HEK293 (cell line): ENCODE data around the gene ADSS1.

ENCODE experiments used
- KLF1 ChIP-seq: fragments of 450-650 bp; formaldehyde crosslinking; IDR thresholded peaks from 2 replicates; pipeline ENCODE4 v1.5.1; 2016; ENCODE audit warnings: missing biosample characterization, missing genetic modification characterization
- TCF7L2 ChIP-seq: IDR thresholded peaks from 2 replicates; pipeline ENCODE4 v1.6.1; 2011; ENCODE audit warnings: low read depth, mild to moderate bottlenecking, inconsistent platforms, low read length, moderate library complexity, borderline replicate concordance
- ZNF121 ChIP-seq: fragments of 450-650 bp; formaldehyde crosslinking; IDR thresholded peaks from 2 replicates; pipeline ENCODE4 v1.5.1; 2016; ENCODE audit warnings: missing biosample characterization, missing genetic modification characterization
- ZNF48 ChIP-seq: fragments of 450-650 bp; formaldehyde crosslinking; IDR thresholded peaks from 2 replicates; pipeline ENCODE4 v1.5.1; 2016; ENCODE audit warnings: missing biosample characterization, missing genetic modification characterization
- ZNF610 ChIP-seq: fragments of 450-650 bp; formaldehyde crosslinking; IDR thresholded peaks from 2 replicates; pipeline ENCODE4 v1.5.1; 2016; ENCODE audit warnings: missing biosample characterization, missing genetic modification characterization, borderline replicate concordance
- ZNF76 ChIP-seq: fragments of 450-650 bp; formaldehyde crosslinking; IDR thresholded peaks from 2 replicates; pipeline ENCODE4; 2016; ENCODE audit warnings: low read depth, missing biosample characterization, missing genetic modification characterization, borderline replicate concordance
- ZNF843 ChIP-seq: fragments of 450-650 bp; formaldehyde crosslinking; IDR thresholded peaks from 2 replicates; pipeline ENCODE4 v1.5.1; 2016; ENCODE audit warnings: missing biosample characterization, missing genetic modification characterization
- TF ChIP-seq, protein P1 (sequence below): fragments of 450-650 bp; formaldehyde crosslinking; IDR thresholded peaks from 2 replicates; pipeline ENCODE4 v1.5.1; 2016; ENCODE audit warnings: missing biosample characterization, missing genetic modification characterization
- TF ChIP-seq, protein P2 (sequence below): sonication (generic); formaldehyde crosslinking; IDR thresholded peaks from 2 replicates; pipeline ENCODE4 v1.8.1; 2022; ENCODE audit warnings: mild to moderate bottlenecking, moderate library complexity, missing genetic modification reagents
- TF ChIP-seq, protein P3 (sequence below): IDR thresholded peaks from 2 replicates; pipeline ENCODE4 v1.6.1; 2011; ENCODE audit warnings: mild to moderate bottlenecking, low read depth, low read length, borderline replicate concordance

DNA sequence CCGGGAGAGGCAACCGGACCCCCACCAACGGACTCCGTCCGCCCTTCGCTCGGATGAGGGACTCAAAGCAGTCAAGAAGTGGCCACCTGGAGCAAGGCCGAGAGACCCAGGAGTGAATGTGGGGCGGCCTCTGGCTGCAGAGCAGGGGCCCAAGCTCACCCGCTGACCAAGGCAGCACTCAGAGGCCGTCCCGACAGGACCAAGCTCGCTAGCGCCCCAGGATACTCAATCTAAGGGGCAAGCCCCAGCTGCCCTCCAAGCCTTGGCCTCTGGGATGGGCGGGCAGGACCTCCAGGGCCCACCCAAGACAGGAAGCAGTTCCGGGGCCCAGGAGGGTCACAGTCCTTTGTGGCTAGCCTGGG is 70.6 kb downstream of the ADSS1 start:
- TF ChIP-seq ZNF76 (no peak), KLF1 (tag by site-specific recombination) (no peak), ZNF48 (no peak), ZNF121 (no peak), TCF7L2 (no peak), ZNF843 (tag by site-specific recombination) (no peak), ZNF610 (tag by site-specific recombination) (no peak)
- TF ChIP-seq, protein P1, sequence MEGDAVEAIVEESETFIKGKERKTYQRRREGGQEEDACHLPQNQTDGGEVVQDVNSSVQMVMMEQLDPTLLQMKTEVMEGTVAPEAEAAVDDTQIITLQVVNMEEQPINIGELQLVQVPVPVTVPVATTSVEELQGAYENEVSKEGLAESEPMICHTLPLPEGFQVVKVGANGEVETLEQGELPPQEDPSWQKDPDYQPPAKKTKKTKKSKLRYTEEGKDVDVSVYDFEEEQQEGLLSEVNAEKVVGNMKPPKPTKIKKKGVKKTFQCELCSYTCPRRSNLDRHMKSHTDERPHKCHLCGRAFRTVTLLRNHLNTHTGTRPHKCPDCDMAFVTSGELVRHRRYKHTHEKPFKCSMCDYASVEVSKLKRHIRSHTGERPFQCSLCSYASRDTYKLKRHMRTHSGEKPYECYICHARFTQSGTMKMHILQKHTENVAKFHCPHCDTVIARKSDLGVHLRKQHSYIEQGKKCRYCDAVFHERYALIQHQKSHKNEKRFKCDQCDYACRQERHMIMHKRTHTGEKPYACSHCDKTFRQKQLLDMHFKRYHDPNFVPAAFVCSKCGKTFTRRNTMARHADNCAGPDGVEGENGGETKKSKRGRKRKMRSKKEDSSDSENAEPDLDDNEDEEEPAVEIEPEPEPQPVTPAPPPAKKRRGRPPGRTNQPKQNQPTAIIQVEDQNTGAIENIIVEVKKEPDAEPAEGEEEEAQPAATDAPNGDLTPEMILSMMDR (tag by site-specific recombination), result peak; percentile 73
- TF ChIP-seq, protein P2, sequence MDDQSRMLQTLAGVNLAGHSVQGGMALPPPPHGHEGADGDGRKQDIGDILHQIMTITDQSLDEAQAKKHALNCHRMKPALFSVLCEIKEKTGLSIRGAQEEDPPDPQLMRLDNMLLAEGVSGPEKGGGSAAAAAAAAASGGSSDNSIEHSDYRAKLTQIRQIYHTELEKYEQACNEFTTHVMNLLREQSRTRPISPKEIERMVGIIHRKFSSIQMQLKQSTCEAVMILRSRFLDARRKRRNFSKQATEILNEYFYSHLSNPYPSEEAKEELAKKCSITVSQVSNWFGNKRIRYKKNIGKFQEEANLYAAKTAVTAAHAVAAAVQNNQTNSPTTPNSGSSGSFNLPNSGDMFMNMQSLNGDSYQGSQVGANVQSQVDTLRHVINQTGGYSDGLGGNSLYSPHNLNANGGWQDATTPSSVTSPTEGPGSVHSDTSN (CRISPR knock-in tag), result no peak
- TF ChIP-seq, protein P3, sequence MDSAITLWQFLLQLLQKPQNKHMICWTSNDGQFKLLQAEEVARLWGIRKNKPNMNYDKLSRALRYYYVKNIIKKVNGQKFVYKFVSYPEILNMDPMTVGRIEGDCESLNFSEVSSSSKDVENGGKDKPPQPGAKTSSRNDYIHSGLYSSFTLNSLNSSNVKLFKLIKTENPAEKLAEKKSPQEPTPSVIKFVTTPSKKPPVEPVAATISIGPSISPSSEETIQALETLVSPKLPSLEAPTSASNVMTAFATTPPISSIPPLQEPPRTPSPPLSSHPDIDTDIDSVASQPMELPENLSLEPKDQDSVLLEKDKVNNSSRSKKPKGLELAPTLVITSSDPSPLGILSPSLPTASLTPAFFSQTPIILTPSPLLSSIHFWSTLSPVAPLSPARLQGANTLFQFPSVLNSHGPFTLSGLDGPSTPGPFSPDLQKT, result no peak
